Esophagus (tissue), 2 donors: Measurements from ENCODE around the gene UBE3C. TPM values are rescaled to one million over a fixed set of nuclear protein-coding genes. Genes with fewer than 3 reads are reported as not detected.
"Not testable (repeated sequence)": the region's sequence is repeated elsewhere in the genome, so short reads cannot be mapped to it uniquely, and the experiment has no call there.

ENCODE experiments used
- H3K27ac ChIP-seq, 2 donors: one replicate each; pipeline ENCODE4 v1.5.1; 2013; ENCODE audit warnings: low read depth in 2 of 2, mild to moderate bottlenecking in 2 of 2, inconsistent platforms in 1 of 2, low read length in 1 of 2, moderate library complexity in 1 of 2
- H3K27me3 ChIP-seq, 2 donors: one replicate each; pipeline ENCODE4 v1.6.1; 2013; ENCODE audit warnings: low read length in 2 of 2, control low read depth in 1 of 2, mild to moderate bottlenecking in 1 of 2; ENCODE audit not compliant: insufficient read depth in 2 of 2, control insufficient read depth in 1 of 2
- H3K36me3 ChIP-seq, 2 donors: one replicate each; pipeline ENCODE4 v1.6.1; 2013; ENCODE audit warnings: low read length in 1 of 2; ENCODE audit not compliant: control insufficient read depth in 2 of 2, insufficient read depth in 2 of 2
- H3K4me1 ChIP-seq, 2 donors: one replicate each; pipeline ENCODE4 v1.6.1; 2013; ENCODE audit warnings: low read length in 1 of 2; ENCODE audit not compliant: control insufficient read depth in 2 of 2, insufficient read depth in 2 of 2
- H3K4me3 ChIP-seq, 2 donors: one replicate each; pipeline ENCODE4 v1.5.1; 2013; ENCODE audit warnings: low read length in 2 of 2, mild to moderate bottlenecking in 2 of 2, low read depth in 1 of 2, moderate library complexity in 1 of 2
- H3K9me3 ChIP-seq, 2 donors: one replicate each; pipeline ENCODE4 v1.6.1; 2013; ENCODE audit warnings: mild to moderate bottlenecking in 2 of 2, low read depth in 1 of 2, low read length in 1 of 2, moderate library complexity in 1 of 2; ENCODE audit not compliant: control insufficient read depth in 2 of 2, insufficient read depth in 1 of 2
- WGBS, 2 donors: extraction: QIAGEN DNeasy Blood & Tissue Kit; methylation state at CpG; one replicate each; pipeline ENCODE4 v1.1.7; 2013; 5-methylcytosine and 5-hydroxymethylcytosine counted together
- polyA plus RNA-seq, 2 donors: library from polyadenylated mRNA; stranded (reverse); fragments of 200-250 nt; gene quantifications; one replicate each; pipeline ENCODE4 v1.2.3, GENCODE V29; 2013
- donor health status: healthy with polysubstance abuse.
- donor health status: Bipolar disorder and iron deficiency.

The UBE3C gene
- polyA plus RNA-seq, 2 donors, result 12.6 to 23.0 TPM

DNA sequence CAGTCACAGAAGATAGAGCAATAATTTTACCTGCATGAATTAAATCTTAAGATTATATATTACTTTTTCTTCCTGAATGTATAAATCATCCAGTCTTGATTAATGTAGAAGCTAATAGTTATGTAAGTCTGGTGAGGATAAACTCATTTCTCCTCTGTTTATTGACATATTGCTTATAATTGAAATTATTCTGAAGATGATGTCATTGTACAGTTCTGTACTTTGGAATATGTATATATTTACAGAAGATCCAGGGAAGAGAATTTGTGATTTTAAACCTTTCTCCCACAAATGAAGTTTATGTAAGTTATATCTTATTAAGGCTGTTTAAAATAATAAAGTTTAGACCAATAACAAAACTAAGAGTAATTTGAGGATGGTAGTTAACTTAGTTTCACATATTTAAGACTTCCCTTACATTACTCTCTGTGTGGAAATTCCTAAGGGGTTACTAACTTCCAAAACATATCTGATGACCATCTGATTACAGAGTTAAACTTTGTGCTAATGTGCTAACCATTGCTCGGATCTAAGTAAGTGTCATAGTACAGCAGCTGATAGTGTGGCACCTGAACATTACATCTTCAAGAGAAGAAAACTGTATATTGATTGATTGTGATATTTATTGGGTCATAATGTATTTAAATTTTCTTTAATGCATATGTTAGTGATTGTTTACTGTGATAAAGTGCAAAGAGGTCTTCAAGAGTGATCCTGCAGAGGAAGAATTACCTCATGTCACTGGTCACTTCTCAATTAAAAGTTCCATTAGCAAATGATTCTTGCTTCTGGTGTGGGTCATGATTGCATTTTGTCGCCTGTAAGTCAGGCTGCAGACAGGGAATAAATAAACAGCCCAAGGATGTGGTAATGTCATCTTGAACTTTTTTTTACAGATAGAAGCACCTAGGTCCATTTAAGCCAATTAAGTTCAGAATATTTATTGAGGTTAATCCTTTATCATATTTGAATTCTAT, 96.9 kb downstream of the UBE3C start:
- peaks cover 1 to 8% of the 10 kb centered on the region in 2 donors for H3K36me3 ChIP-seq
- 82 to 90% methylated on average over 2 of the region's 2 CpGs for WGBS, 2 donors

DNA sequence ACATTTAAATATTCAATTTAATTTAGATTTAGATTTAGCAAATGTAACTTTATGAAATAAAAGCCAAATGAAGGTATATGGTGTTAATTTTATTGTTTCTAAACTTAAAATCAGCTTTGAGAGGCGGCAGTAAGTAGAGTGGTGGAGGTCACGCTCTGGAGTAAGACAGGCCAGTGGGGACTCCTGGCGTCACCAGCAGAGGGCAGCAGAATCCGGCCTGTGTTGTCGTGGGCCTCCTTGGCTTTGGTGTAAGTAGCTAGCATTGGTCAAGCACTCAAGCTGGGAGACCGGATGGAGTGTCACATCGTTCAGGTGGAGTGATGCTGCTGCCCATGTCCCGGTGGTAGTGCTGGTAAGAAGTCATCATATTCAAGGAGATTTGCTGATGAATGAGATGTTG, 99.4 kb downstream of the UBE3C start:
- Histone ChIP-seq H3K4me1 (no peaks in the 10 kb centered on the region), H3K9me3 (no peaks in the 10 kb centered on the region), H3K4me3 (no peak overlapping the region), H3K27ac (no peak overlapping the region), H3K36me3 (peaks cover 3 to 14% of the 10 kb centered on the region in 2 donors), H3K27me3 (no peaks in the 10 kb centered on the region)
- WGBS, 2 donors, result 93 to 96% methylated on average over 8 of the region's 8 CpGs

More for the DNA sequence above, 96.9 kb downstream of the UBE3C start:
- no peak overlapping the region for H3K4me3 ChIP-seq
- no peak overlapping the region for H3K27ac ChIP-seq
- H3K9me3 ChIP-seq, result no peaks in the 10 kb centered on the region
- H3K4me1 ChIP-seq, result no peaks in the 10 kb centered on the region
- no peaks in the 10 kb centered on the region for H3K27me3 ChIP-seq

DNA sequence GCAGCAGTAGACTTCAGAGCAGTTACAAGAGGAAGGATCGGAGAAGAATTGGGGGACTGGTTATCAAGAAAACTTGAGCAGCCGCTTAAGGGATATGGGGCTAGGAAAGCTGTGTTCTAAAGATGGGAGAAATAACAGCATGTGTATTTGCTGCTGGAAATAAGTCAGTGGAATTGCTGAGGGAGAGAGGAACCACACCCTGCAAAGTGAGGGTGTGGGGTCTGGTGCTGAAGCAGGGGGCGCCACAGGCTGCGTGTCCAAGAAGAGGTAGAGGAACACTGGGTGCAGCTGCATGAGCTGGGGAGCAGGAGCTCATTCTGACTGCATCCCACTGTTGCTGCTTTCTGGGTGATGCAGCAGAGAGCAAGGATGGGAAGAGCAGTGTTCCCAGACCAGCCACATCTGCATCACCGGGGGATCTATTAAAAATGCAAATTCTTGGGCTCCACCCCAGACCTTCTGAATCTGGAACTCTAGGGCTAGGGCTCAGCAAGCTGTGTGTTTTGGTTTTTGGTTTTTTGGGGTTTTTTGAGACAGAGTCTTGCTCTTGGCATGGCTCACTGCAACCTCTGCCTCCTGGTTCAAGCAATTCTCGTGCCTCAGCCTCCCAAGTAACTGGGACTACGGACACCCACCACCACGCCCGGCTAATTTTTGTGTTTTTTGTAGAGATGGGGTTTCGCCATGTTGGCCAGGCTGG, 101.0 kb downstream of the UBE3C start:
- no peak overlapping the region for H3K27ac ChIP-seq
- WGBS, 2 donors, result 96 to 98% methylated on average over 10 of the region's 10 CpGs
- no peaks in the 10 kb centered on the region for H3K27me3 ChIP-seq
- H3K4me3 ChIP-seq, result no peak overlapping the region
- H3K9me3 ChIP-seq, result no peaks in the 10 kb centered on the region
- H3K36me3 ChIP-seq, result peaks cover 3 to 10% of the 10 kb centered on the region in 2 donors
- no peaks in the 10 kb centered on the region for H3K4me1 ChIP-seq

DNA sequence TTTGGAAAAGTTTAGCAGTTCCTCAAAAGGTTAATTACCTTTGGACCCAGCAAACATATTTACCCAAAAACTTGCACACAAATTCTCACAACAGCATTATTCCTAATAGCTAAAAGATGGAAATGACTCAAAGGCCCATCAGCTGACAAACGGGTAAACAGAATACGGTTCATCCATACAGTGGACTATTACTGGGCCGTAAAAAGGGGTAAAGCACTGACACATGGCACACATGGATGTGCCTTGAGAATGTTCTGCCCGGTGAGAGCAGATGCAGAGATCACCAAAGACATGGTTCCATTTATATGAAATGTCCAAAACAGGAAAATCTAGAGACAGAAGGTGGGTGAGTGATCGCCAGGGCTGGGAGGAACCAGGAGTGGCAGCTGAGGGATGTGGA, 102.9 kb downstream of the UBE3C start:
- Histone ChIP-seq H3K27ac (no peak overlapping the region), H3K36me3 (peaks cover 3 to 10% of the 10 kb centered on the region in 2 donors), H3K9me3 (no peaks in the 10 kb centered on the region), H3K27me3 (no peaks in the 10 kb centered on the region), H3K4me3 (no peak overlapping the region), H3K4me1 (no peaks in the 10 kb centered on the region)
- 95 to 97% methylated on average over 5 of the region's 5 CpGs for WGBS, 2 donors

DNA sequence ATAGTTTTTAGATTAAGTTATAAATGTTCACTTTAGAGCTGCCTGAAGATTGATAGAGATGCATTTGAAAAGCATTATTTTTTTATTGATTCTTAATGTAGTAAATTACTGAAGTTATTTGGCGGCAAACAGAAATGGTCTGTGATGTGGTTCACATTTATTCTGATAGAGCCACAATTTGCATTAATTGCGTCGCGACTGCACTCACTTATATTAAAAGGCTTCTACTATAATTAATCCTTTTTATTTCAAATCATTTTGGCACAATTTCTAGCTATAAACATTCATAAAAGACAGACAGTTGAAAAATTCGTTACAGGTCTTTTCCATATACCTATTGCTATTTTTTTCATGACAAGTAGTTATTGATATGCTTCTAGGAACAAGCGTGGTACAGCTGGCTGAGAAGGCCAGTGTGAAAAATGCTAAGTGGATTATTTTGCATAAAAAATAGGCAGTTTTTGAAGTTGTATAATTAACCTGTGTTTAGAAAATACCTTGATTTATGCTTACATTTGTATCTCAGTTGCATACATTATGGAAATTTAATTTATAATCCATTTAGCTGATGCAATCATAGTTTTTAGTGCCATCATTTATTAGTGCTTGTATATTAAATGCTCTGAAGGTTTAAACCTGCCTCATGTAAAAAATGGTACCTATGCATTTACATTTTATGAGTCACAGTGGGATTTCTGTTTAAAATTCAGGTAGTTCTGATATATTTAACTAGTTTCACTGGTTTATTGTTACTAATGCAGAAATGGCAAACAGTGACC, 106.0 kb downstream of the UBE3C start:
- 90 to 91% methylated on average over 6 of the region's 6 CpGs for WGBS, 2 donors
- H3K4me1 ChIP-seq, result no peaks in the 10 kb centered on the region
- H3K4me3 ChIP-seq, result no peak overlapping the region
- no peak overlapping the region for H3K27ac ChIP-seq
- H3K36me3 ChIP-seq, result peaks cover 7 to 18% of the 10 kb centered on the region in 2 donors
- no peaks in the 10 kb centered on the region for H3K27me3 ChIP-seq
- no peaks in the 10 kb centered on the region for H3K9me3 ChIP-seq

DNA sequence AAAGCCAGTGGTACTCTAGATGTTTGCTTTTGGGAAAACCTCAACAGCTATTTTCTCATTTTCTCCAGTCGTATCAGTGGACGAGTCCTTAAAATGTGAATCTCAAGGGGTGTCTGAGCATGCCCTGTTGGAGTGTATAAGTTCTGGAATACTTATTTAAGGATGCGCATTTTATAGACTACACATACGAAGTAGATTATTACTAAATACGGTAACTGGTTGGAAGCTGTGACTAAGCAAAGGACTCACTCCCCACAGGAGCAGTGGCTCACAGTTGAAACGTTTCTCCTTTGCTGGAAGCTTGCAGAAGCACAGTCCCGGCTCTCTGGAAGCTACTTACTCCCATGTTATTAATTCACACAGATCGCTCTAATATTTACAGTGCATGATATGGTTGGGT, 107.3 kb downstream of the UBE3C start:
- H3K4me3 ChIP-seq, result no peak overlapping the region
- 93 to 95% methylated on average over 8 of the region's 8 CpGs for WGBS, 2 donors
- peaks cover 4 to 16% of the 10 kb centered on the region in 2 donors for H3K36me3 ChIP-seq
- H3K27me3 ChIP-seq, result no peaks in the 10 kb centered on the region
- H3K27ac ChIP-seq, result no peak overlapping the region
- no peaks in the 10 kb centered on the region for H3K4me1 ChIP-seq
- H3K9me3 ChIP-seq, result no peaks in the 10 kb centered on the region

DNA sequence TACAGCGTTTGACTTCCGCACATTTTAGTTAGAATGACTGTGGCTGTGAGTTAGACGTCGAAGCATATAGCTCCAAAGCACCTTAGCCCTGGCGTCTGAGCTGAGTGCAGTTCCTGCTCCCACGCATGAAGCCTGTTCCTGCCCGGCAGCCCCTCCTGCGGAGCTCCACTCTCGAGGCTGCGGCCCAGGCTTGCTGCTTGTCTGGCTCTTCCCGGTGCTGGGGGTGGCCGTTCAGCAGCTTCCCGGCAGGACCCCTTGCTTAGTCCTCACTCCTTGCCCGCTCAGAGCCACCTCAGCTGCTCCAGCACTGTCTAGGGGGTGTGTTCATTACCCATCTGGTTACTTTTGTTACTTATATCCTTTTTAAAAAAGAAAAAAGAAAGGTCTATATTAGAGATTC, 109.9 kb downstream of the UBE3C start:
- no peaks in the 10 kb centered on the region for H3K4me1 ChIP-seq
- 94 to 95% methylated on average over 14 of the region's 14 CpGs for WGBS, 2 donors

DNA sequence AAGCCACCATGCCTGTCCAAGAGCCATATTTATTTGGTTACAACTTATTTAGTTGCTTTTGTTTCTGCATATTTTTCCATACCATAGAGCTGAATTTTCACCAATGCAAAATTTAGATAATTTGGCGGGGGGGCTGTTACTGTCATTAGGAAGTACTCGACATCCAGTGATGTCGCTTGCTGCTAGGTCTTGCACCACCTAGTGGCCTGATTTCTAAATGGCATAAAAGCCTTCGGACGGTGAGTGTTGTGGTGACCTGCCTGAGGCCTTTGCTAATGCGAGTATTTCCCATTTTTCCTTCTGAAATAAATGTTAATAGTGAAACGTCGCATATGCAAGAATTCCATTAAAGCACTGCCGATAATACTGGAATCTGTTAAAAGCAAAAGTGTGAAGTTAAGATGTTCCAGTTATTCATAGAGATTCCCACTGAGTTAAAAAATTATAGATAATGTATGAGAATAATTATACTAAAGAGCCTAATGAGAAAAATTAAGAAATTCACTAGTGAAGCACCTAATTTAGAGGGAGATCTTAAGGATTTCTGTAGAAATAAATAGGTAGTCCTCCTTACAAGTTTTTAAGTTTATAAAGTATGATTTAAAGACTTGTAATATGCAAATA, 112.0 kb downstream of the UBE3C start:
- Histone ChIP-seq H3K4me1 (no peaks in the 10 kb centered on the region), H3K4me3 (no peak overlapping the region), H3K27me3 (no peaks in the 10 kb centered on the region), H3K9me3 (no peaks in the 10 kb centered on the region), H3K27ac (no peak overlapping the region), H3K36me3 (peaks cover 4 to 18% of the 10 kb centered on the region in 2 donors)
- WGBS, 2 donors, result 40 to 45% methylated on average over 9 of the region's 9 CpGs

More for the DNA sequence above, 109.9 kb downstream of the UBE3C start:
- Histone ChIP-seq H3K27ac (no peak overlapping the region), H3K36me3 (peaks cover 4 to 12% of the 10 kb centered on the region in 2 donors), H3K27me3 (no peaks in the 10 kb centered on the region), H3K9me3 (no peaks in the 10 kb centered on the region), H3K4me3 (no peak overlapping the region)

DNA sequence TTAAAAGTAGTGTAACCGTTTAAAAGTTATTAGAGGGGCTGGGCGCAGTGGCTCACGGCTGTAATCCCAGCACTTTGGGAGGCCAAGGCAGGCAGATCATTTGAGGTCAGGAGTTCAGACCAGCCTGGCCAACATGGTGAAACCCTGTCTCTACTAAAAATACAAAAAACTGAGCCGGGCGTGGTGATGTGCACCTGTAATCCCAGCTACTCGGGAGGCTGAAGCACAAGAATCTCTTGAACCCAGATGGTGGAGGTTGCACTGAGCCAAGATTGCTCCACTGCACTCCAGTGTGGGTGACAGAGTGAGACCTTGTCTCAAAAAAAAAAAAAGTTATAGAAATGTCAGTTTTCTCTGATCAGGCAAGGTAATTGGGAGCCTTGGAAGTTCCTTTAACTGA, 113.1 kb downstream of the UBE3C start:
- not testable (repeated sequence) for H3K9me3 ChIP-seq, H3K27ac ChIP-seq, H3K4me3 ChIP-seq, H3K4me1 ChIP-seq, H3K27me3 ChIP-seq
- peaks cover 7 to 23% of the 10 kb centered on the region in 2 donors for H3K36me3 ChIP-seq
- WGBS, 2 donors, result 91 to 93% methylated on average over 6 of the region's 6 CpGs
